CD4-positive, alpha-beta T cell treated with Interleukin-6 for 4 hours (primary cell): ENCODE measurements around the gene C10orf143.
A peak's percentile ranks its signal among the peaks of the same experiment; 100 is the strongest.
"Not testable (repeated sequence)": the region's sequence is repeated elsewhere in the genome, so short reads cannot be mapped to it uniquely, and the experiment has no call there.

ENCODE experiments used
- DNase-seq: peaks from one replicate; pipeline ENCODE4 v3.0.0-alpha.2; 2020; ENCODE audit warnings: mixed read lengths

C10orf143 gene

GRCh38 chr10:130111113-130111851 is 652 bp upstream of the C10orf143 start:
- peak; percentile 95 for DNase-seq

- peak; percentile 86 for DNase-seq
These were observed 809 bp downstream of the C10orf143 start for GRCh38 chr10:130109796-130110245.

GRCh38 chr10:130108934-130109604 is 1.6 kb downstream of the C10orf143 start:
- no peak for DNase-seq

GRCh38 chr10:130108146-130108545 is 2.5 kb downstream of the C10orf143 start:
- DNase-seq: not testable (repeated sequence)

GRCh38 chr10:130105724-130106123 is 4.9 kb downstream of the C10orf143 start:
- no peak for DNase-seq

GRCh38 chr10:130099344-130099743 is 11.3 kb downstream of the C10orf143 start:
- no peak for DNase-seq

- not testable (repeated sequence) for DNase-seq
These were observed 20.1 kb downstream of the C10orf143 start for GRCh38 chr10:130090565-130090964.

- DNase-seq: no peak
These were observed 30.2 kb downstream of the C10orf143 start for GRCh38 chr10:130080461-130080814.

GRCh38 chr10:130079614-130080460 is 30.8 kb downstream of the C10orf143 start:
- DNase-seq: no peak

- DNase-seq: no peak
These were observed 32.5 kb downstream of the C10orf143 start for GRCh38 chr10:130078120-130078519.

GRCh38 chr10:130076681-130077080 is 33.9 kb downstream of the C10orf143 start:
- no peak for DNase-seq

GRCh38 chr10:130074639-130075038 is 36.0 kb downstream of the C10orf143 start:
- DNase-seq: no peak

- DNase-seq: no peak
These were observed 36.7 kb downstream of the C10orf143 start for GRCh38 chr10:130073912-130074311.

- DNase-seq: no peak
These were observed 38.4 kb downstream of the C10orf143 start for GRCh38 chr10:130072247-130072646.

GRCh38 chr10:130067893-130068292 is 42.7 kb downstream of the C10orf143 start:
- DNase-seq: no peak

GRCh38 chr10:130066743-130067142 is 43.9 kb downstream of the C10orf143 start:
- no peak for DNase-seq

- no peak for DNase-seq
These were observed 45.4 kb downstream of the C10orf143 start for GRCh38 chr10:130065251-130065650.

- DNase-seq: no peak
These were observed 45.8 kb downstream of the C10orf143 start for GRCh38 chr10:130064783-130065182.

- no peak for DNase-seq
These were observed 47.7 kb downstream of the C10orf143 start for GRCh38 chr10:130062976-130063375.

GRCh38 chr10:130062201-130062600 is 48.4 kb downstream of the C10orf143 start:
- no peak for DNase-seq

GRCh38 chr10:130061760-130062159 is 48.9 kb downstream of the C10orf143 start:
- no peak for DNase-seq

- no peak for DNase-seq
These were observed 56.6 kb downstream of the C10orf143 start for GRCh38 chr10:130054021-130054420.

- no peak for DNase-seq
These were observed 57.1 kb downstream of the C10orf143 start for GRCh38 chr10:130053561-130053960.
